SH-SY5Y (cell line): ENCODE results near the gene ALCAM.
A peak's percentile ranks its signal among the peaks of the same experiment; 100 is the strongest.

Experiments
- GATA2 ChIP-seq: IDR thresholded peaks from 2 replicates; pipeline ENCODE4 v1.6.1; 2011; ENCODE audit warnings: mild to moderate bottlenecking, low read depth, low read length
- GATA3 ChIP-seq: IDR thresholded peaks from 2 replicates; pipeline ENCODE4 v1.6.1; 2011; ENCODE audit warnings: low read depth, mild to moderate bottlenecking, low read length, moderate library complexity

DNA sequence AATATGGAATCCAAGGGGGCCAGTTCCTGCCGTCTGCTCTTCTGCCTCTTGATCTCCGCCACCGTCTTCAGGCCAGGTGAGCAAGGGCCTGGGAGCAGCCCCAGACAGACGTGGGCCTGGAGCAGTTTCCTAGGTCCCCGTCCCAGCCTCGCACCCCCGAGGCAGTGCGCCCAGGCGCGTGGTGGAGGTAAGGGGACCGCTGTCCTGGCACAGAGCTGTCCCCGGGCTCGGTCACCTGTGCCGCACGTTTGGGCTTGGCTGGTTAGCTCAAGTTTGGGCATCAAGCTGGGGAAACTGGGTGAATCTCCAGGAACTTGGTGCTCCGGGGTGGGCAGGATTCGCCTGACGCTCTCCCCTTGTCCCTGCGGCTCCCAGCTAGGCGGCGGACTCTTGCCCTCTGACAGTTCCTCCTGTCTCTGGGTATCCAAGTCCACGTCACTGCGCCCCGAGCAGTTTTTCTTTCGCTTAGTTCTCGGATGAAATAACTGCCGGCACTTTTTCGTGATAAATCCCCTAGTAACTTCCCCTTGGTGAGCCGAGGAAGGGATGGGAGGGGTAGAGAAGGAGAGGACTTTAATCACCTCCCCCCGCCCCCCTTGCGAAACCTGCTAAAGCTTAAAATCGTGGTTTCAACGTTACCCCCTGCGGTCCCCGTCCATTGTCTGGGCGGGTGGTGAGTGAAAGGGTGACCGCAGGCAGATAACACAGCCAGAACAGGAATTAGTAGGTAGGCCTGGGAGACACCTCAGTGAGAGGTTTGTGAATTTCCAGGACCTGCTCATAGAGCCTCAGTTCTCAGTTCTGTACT, 901 bp downstream of the ALCAM start:
- TF ChIP-seq GATA3 (no peak), GATA2 (peak; percentile 18)
